ENCODE data around the gene NXNL1.

DNA sequence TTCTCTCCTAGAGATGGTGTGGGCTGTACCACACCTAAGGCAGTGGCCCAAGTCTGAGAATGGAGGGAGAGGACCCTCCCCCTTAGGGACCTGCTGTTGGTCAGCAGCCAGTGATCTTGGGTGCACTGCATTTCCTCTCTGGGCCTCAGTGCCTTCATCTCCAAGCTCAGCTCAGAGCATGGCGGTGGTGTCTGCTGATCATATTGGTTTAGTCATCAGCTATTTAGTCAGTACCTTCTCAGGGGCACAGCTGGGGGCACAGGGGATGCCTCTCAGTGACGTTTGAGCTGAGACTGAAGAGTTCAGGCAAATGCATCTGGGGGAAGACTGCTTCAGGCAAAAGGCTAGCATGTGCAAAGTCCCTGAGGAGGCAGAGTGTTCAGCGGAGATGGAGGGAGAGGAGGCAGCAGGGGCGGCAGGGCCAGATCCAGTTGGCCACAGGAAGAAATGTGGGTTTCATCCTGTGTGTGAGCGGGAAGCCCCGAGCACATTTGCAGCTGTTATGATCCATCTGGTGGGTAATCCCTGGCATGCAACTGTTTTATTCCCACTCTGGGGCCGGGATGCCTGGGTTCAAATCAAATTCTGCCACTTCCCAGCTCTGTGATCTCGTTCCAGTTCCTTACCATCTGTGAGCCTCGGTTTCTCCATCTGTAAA is 35.0 kb upstream of the NXNL1 start:
- no peak for TF ChIP-seq CTCF (IDR thresholded peaks at IDR 0.05; ENCODE audit: low read depth, low read length, missing input control)
- TF ChIP-seq YY1 (IDR thresholded peaks at IDR 0.05): no peak
- no peak for TF ChIP-seq TAF1 (conservative IDR thresholded peaks at IDR 0.05)
- no peak for TF ChIP-seq EGR1 (IDR thresholded peaks at IDR 0.05; ENCODE audit: low read depth in 2 of 2)
- TF ChIP-seq GABPA (IDR thresholded peaks at IDR 0.05 in 1 of 2, conservative IDR thresholded peaks at IDR 0.05 in 1 of 2): no peak
